WERI-Rb-1 (cell line): ENCODE measurements around the gene FTO.
"Not testable (repeated sequence)": the region's sequence is repeated elsewhere in the genome, so short reads cannot be mapped to it uniquely, and the experiment has no call there.

ENCODE experiments used
- DNase-seq: peaks from one replicate; pipeline ENCODE4 v3.0.0-alpha.2; 2020
- H3K27ac ChIP-seq: fragments of 250-450 bp; sonication (Bioruptor Pico); 2 replicates; pipeline ENCODE4 v1.5.1; 2020; ENCODE audit warnings: mild to moderate bottlenecking, moderate library complexity
- H3K27me3 ChIP-seq: fragments of 250-450 bp; sonication (Bioruptor Pico); 2 replicates; pipeline ENCODE4 v1.5.1; 2021; ENCODE audit warnings: mild to moderate bottlenecking, low read depth, moderate library complexity; ENCODE audit not compliant: insufficient read depth, severe bottlenecking
- H3K36me3 ChIP-seq: fragments of 250-450 bp; sonication (Bioruptor Pico); 2 replicates; pipeline ENCODE4 v1.5.1; 2020; ENCODE audit warnings: mild to moderate bottlenecking, moderate library complexity
- H3K4me3 ChIP-seq: 2 replicates; pipeline ENCODE4 v1.5.1; 2011; ENCODE audit warnings: low read depth, mild to moderate bottlenecking, control low read depth, low read length
- H3K9me3 ChIP-seq: fragments of 250-450 bp; sonication (Bioruptor Pico); 2 replicates; pipeline ENCODE4 v1.5.1; 2021; ENCODE audit warnings: mild to moderate bottlenecking, moderate library complexity; ENCODE audit not compliant: severe bottlenecking
- CTCF ChIP-seq: IDR thresholded peaks from 2 replicates; pipeline ENCODE4 v1.5.1; 2011; ENCODE audit warnings: low read depth, mild to moderate bottlenecking, control low read depth, inconsistent platforms, low read length

The FTO gene

DNA sequence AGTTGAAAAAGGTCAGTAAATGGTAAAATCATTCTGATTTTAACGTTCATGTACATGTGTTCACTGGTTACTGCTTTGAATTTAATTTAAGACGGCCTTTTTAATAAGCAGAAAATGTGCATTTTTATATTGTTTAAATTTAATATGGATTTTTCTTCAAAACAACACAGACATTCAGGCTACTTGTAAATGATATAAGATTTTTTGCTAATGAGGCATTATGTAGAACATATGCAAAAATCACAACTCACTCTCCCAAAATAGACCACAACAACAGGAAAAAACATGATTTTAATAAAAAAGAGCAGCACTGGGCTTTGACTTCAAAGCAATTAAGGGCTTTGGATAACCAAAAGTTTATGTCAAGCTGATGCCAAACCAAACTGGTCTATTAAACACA, 22.6 kb upstream of the FTO start:
- no peak for DNase-seq

DNA sequence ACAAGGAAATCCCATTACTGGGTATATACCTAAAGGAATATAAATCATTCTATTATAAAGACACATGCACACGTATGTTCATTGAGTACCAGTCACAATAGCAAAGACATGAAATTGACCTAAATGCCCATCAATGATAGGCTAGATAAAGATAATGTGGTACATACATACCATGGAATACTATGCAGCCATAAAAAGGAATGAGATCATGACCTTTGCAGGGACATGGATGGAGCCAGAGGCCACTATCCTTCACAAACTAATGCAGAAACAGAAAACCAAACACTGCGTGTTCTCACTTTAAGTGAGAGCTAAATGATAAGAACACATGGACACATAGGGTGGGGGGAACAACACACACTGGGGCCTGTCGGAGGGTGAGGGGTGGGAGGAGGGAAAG, 18.6 kb upstream of the FTO start:
- not testable (repeated sequence) for H3K27me3 ChIP-seq, H3K36me3 ChIP-seq, DNase-seq, H3K9me3 ChIP-seq, H3K4me3 ChIP-seq, H3K27ac ChIP-seq

More for the DNA sequence above, 22.6 kb upstream of the FTO start:
- no peak overlapping the region for H3K4me3 ChIP-seq
- no peaks in the 10 kb centered on the region for H3K27me3 ChIP-seq
- peaks cover 5% of the 10 kb centered on the region for H3K36me3 ChIP-seq
- no peaks in the 10 kb centered on the region for H3K9me3 ChIP-seq
- no peak overlapping the region for H3K27ac ChIP-seq
- TF ChIP-seq CTCF = no peak

DNA sequence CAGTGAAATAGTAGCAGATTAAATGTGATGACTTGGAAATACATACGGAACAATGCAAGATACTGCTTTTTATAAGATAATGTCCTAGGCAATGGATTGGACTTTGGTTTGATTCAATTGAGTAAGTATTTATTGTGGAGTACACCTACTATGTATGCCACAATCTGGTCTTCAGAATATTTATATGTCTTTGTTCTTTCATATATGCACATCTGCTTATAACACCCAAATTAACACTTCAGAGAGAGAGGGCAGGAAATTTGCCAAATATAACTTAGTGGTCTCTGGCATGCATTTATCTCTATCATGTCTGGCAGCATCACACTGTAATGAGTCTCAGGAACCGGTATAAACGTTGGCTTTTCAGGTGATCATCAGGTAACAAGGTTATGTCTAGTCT, 17.2 kb upstream of the FTO start:
- H3K9me3 ChIP-seq = no peaks in the 10 kb centered on the region
- peaks cover 13% of the 10 kb centered on the region for H3K36me3 ChIP-seq
- no peak overlapping the region for H3K27ac ChIP-seq
- TF ChIP-seq CTCF = no peak
- DNase-seq = no peak
- no peaks in the 10 kb centered on the region for H3K27me3 ChIP-seq
- H3K4me3 ChIP-seq = no peak overlapping the region

GRCh38 chr16:53689636-53690035, 14.3 kb upstream of the FTO start:
- peaks cover 17% of the 10 kb centered on the region for H3K36me3 ChIP-seq
- no peak for TF ChIP-seq CTCF
- no peak overlapping the region for H3K27ac ChIP-seq
- no peaks in the 10 kb centered on the region for H3K27me3 ChIP-seq
- no peaks in the 10 kb centered on the region for H3K9me3 ChIP-seq
- no peak overlapping the region for H3K4me3 ChIP-seq
- DNase-seq = no peak

GRCh38 chr16:53690771-53691170, 13.2 kb upstream of the FTO start:
- Histone ChIP-seq H3K27ac (no peak overlapping the region), H3K9me3 (no peaks in the 10 kb centered on the region), H3K27me3 (no peaks in the 10 kb centered on the region), H3K36me3 (peaks cover 21% of the 10 kb centered on the region), H3K4me3 (no peak overlapping the region)
- no peak for DNase-seq
- TF ChIP-seq CTCF = no peak

DNA sequence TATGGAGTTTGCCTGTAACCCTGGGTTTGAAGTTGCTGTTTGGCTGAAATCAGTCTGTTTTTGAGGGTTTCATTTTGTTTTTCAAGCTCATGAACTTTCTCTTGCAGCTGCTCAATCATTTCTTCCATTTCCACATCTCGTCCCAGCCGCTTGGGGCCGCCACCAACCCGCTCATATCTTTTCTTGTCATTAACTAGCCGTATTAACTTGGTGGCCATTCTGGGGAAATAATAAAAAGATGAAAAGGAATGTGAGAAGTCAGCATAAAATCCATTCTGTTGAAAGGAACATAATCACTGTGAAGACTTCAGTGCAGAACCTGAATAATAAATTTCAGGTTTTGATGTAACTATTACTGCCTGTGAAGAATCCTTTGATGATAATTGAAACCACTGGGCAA, 11.8 kb upstream of the FTO start:
- TF ChIP-seq CTCF = no peak
- no peaks in the 10 kb centered on the region for H3K9me3 ChIP-seq
- peaks cover 17% of the 10 kb centered on the region for H3K36me3 ChIP-seq
- no peak for DNase-seq
- no peaks in the 10 kb centered on the region for H3K27me3 ChIP-seq
- no peak overlapping the region for H3K4me3 ChIP-seq
- no peak overlapping the region for H3K27ac ChIP-seq
